HG02943 (cell line): ENCODE measurements around the gene SOHLH1.

Experiments
- ATAC-seq: cut with Tn5 transposase; IDR thresholded peaks from one replicate; pipeline ENCODE4 v1.9.1; 2021; ENCODE audit warnings: mild to moderate bottlenecking, low read depth, moderate library complexity; ENCODE audit not compliant: unreplicated experiment

The SOHLH1 gene

DNA sequence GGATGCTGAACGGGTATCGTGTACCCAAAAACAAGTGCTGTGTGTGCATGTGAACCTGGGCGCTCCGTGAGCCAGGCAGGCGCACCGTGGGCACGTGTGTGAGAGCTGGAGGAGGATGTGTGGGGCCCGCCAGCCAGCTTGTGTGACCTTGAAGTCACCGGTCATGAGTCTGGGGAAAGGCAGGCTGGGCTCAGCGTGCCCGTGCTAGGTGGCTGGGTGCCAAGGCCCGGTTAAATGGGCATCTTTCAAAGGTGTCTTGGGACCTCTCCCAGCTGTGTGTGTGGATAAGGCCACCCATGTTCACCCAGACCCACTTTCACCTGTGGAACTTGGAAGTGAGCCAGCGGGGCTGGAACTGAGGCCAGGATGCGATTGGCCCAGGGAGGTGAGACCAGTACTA lies 6.1 kb upstream of the SOHLH1 start:
- no peak for ATAC-seq

DNA sequence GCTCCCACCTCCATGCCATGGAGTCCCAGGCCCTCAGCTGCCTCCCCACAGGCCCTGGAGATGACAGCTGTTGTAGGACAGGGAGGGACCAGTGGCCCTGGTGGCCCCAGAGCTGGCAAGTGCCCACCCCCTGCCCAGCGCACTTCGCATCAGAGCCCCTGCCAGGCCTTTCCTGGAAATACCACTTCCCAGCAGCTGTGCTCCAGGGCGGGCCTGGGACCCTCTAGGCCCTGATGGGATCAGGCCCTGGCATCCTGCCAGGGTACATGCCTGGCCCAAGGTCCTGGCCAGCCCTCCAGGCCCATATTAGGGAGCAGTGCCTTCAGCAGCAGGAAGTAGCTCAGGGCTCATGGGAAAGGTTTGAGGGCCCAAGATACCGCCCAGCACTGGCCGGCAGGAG lies 5.2 kb upstream of the SOHLH1 start:
- ATAC-seq: no peak

GRCh38 chr9:135703726-135704125 lies 4.4 kb upstream of the SOHLH1 start:
- ATAC-seq: no peak

- no peak for ATAC-seq
Measured at GRCh38 chr9:135701959-135702721, 2.9 kb upstream of the SOHLH1 start, which contains the start of gene KCNT1. Gene KCNT1 (plus strand): TSS chr9:135702185. CDS start chr9:135702259, 74 bp downstream.

GRCh38 chr9:135701067-135701958 lies 2.0 kb upstream of the SOHLH1 start:
- no peak for ATAC-seq

- ATAC-seq: no peak
Measured at GRCh38 chr9:135700525-135700924, 1.2 kb upstream of the SOHLH1 start.

GRCh38 chr9:135698767-135699166 lies 514 bp downstream of the SOHLH1 start:
- no peak for ATAC-seq

GRCh38 chr9:135698236-135698635 lies 1.0 kb downstream of the SOHLH1 start:
- no peak for ATAC-seq

DNA sequence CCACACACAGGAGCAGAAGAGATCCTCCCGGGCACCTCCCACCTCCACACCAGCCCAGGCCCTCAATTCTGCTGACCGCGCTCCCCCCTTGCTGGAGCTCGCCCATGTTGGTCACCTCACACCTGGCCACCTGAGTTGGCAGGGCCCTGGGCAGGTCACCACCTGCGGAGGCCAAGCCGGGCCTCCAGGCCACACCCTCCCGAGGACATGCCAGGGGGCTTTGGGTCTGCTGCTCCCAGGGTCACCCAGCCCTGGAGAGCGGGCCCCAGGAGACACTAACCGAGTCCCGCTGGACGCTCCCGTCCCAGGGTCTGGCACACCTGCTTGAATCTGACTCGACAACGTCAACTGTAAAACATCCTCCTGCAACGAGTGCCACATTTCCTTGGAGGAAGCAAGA lies 2.1 kb downstream of the SOHLH1 start:
- no peak for ATAC-seq

GRCh38 chr9:135696446-135696845 lies 2.8 kb downstream of the SOHLH1 start:
- no peak for ATAC-seq

- no peak for ATAC-seq
Measured at GRCh38 chr9:135695642-135696041, 3.6 kb downstream of the SOHLH1 start.

DNA sequence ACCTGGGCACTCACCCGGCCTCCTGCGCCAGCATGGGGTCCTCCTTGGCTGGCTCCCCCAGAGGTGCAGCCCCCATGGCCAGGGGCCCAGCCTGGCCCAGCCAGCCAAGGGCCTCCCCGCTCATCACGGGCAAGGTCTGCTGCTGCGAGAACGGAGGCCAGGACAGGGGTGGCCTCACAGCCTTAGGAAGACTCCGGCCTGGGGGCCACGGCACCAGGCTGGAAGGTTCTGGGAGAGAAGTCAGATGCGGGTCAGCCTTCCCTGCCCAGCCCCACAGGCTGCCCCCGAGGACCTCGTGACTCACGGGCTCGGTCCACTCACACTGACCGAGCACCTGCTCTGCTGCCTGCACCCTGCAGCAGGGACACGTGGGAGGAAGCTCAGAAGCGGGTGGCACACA lies 4.2 kb downstream of the SOHLH1 start:
- ATAC-seq: no peak

- no peak for ATAC-seq
Measured at GRCh38 chr9:135694414-135694813, 4.9 kb downstream of the SOHLH1 start.

DNA sequence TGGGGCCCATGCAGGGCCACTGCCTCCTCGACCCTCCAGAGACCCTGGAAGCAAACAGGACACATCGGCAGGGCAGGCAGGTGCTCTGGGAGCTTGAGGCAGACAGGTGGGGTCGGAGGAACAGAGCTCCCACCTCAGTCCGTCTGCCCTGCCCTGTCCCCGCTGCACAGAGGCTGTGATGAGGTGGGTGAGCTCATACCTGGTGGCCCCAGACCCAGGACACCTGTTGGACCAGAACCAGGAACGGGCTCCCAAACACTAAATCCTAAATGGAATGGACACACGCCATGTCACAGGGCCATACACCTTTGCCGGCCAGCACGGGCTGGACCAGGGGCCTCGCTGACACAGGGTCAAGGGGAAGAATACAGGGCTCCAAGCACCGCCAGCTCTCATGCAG lies 5.5 kb downstream of the SOHLH1 start:
- ATAC-seq: no peak

DNA sequence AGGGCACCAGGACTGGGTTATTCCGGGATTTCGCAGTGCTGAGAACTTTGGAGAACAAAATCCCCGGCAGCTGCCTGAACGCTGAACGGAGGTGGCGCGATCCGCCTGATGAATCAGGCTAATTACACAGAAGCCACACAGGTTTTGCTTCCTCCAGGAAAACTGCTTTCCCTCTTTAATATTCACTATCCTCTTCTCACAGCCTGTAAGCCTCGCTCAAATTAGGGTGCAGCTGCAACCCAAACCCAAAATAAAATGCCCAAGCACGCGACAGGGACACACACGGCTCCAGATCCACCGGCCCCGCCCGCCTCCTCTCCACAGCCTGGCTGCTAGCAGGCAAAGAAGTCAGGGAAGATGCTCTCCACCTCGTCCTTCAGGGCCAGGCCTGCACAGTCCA lies 6.0 kb downstream of the SOHLH1 start:
- no peak for ATAC-seq

GRCh38 chr9:135692410-135692809 lies 6.9 kb downstream of the SOHLH1 start:
- ATAC-seq: no peak

GRCh38 chr9:135690836-135691570 lies 8.3 kb downstream of the SOHLH1 start:
- ATAC-seq: no peak

DNA sequence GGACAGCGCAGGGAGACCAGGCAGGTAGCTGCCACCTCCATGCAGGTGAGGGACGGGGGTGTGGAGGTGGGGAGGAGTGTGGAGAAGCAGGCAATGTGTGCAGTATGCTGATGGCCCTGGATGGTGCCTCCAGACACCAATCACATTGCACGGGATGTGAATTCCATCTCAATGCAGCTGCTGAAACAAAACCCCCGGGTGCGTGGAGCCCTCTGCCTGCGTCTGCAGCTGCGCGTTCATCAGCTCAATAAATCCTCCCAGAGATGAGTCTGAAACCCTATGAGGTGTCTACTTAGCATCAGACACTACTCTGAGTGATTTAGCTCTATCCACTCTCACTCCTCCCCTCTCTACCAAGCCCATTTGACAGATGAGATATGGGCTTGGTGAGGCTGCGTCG lies 10.3 kb downstream of the SOHLH1 start:
- no peak for ATAC-seq

DNA sequence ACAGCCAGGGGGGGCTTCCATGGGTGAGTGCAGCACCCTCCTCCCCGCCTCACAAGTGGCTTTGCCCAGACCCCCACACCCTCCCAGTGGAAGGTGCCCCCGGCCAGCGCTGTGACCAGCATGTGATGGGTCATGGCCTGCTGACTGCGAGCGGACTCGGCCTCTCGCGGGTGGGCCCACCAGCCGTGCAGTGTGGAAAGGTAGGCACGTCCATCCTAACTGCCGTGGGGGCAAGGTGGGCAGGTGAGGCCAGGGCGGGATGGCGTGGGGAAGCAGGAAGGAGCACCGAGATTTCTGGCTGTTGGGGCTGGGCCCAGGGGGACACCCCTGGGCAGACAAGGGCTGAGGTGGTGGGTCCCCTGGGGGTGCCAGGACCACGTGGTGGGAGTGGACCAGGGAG lies 12.1 kb downstream of the SOHLH1 start:
- no peak for ATAC-seq

GRCh38 chr9:135684691-135685090 lies 14.6 kb downstream of the SOHLH1 start:
- ATAC-seq: no peak
